NT2/D1 (cell line): ENCODE data around the gene NPPB.

ENCODE experiments used
- SUZ12 ChIP-seq: IDR thresholded peaks from 2 replicates; pipeline ENCODE4 v1.6.1; 2011; ENCODE audit not compliant: insufficient read length, insufficient read depth; ENCODE audit errors: extremely low read depth
- YY1 ChIP-seq: IDR thresholded peaks from 2 replicates; pipeline ENCODE4 v1.6.1; 2011; ENCODE audit not compliant: insufficient read length, insufficient read depth
- ZNF274 ChIP-seq: IDR thresholded peaks from 2 replicates; pipeline ENCODE4 v1.6.1; 2011; ENCODE audit warnings: mild to moderate bottlenecking, low read depth, low read length

GRCh38 chr1:11831945-11832725 is 26.6 kb downstream of the NPPB start:
- TF ChIP-seq YY1 (no peak), SUZ12 (no peak), ZNF274 (no peak)
